GM12878 (cell line): ENCODE measurements around the gene GHDC. TPM values are rescaled to one million over a fixed set of nuclear protein-coding genes. Genes with fewer than 3 reads are reported as not detected.

Experiments used
- ATAC-seq: fragments of 200-7000 bp; cut with Tn5 transposase; 3 replicates; pipeline ENCODE4 v1.9.1; 2020; ENCODE audit warnings: mild to moderate bottlenecking, moderate library complexity
- BruUV-seq: library from RNA; stranded (reverse); fragments of 400-500 nt; replicated peaks from 2 replicates; lab custom pipeline; 2021; lab: Mats Ljungman, UMichigan
- CTCF ChIA-PET: fragments of 300-600 bp; sonication (Branson Sonifier 250); formaldehyde crosslinking; extraction: SDS; loops from one replicate; lab custom pipeline; 2021; ENCODE audit warnings: inconsistent platforms; lab: Yijun Ruan, JAX
- POLR2A ChIA-PET: fragments of 350-600 bp; formaldehyde crosslinking; extraction: SDS; loops from one replicate; lab custom pipeline; 2021; ENCODE audit warnings: inconsistent platforms; lab: Charles Lee
- RAD21 ChIA-PET: fragments of 300-600 bp; sonication (Branson Sonifier 250); formaldehyde crosslinking; loops from one replicate; lab custom pipeline; 2023; ENCODE audit warnings: antibody characterized with exemption; ENCODE audit not compliant: unreplicated experiment; lab: Charles Lee
- SMC1A ChIA-PET: fragments of 300-600 bp; sonication (Branson Sonifier 250); formaldehyde crosslinking; loops from one replicate; lab custom pipeline; 2023; ENCODE audit not compliant: unreplicated experiment, uncharacterized antibody; lab: Charles Lee
- DNase-seq: peaks from one replicate; pipeline ENCODE4 v3.0.0-alpha.2; 2011; ENCODE audit warnings: low read depth, low spot score
- FAIRE-seq: peaks from 3 replicates; lab custom pipeline; 2011; peaks lifted over from hg19 to GRCh38; lab: Jason Lieb, UNC
- H2AFZ ChIP-seq: 2 replicates; pipeline ENCODE4 v1.6.0; 2011; ENCODE audit warnings: low read depth, low read length, control low read depth; ENCODE audit not compliant: control insufficient read depth
- H3K27ac ChIP-seq: 2 replicates; pipeline ENCODE4 v1.5.1; 2011; ENCODE audit warnings: control low read depth; ENCODE audit not compliant: control insufficient read depth, insufficient read depth
- H3K27me3 ChIP-seq, 2 experiments: replicated peaks in 1 of 2; 2 replicates each; pipeline versions ENCODE4 v1.6.0 to v1.6.1; 2011; ENCODE audit warnings: low read length in 1 of 2; ENCODE audit not compliant: control insufficient read depth in 2 of 2, insufficient read depth in 2 of 2
- H3K36me3 ChIP-seq, 2 experiments: 2 replicates each; pipeline ENCODE4 v1.5.1; 2011; ENCODE audit warnings: low read length in 1 of 2; ENCODE audit not compliant: control insufficient read depth in 2 of 2, insufficient read depth in 2 of 2
- H3K4me1 ChIP-seq: 2 replicates; pipeline ENCODE4 v1.6.1; 2011; ENCODE audit warnings: mild to moderate bottlenecking, low read length, moderate library complexity, mixed read lengths; ENCODE audit not compliant: control insufficient read depth, insufficient read depth
- H3K4me2 ChIP-seq: 2 replicates; pipeline ENCODE4 v1.6.0; 2011; ENCODE audit warnings: control low read depth; ENCODE audit not compliant: control insufficient read depth, insufficient read depth
- H3K4me3 ChIP-seq: fragments of 200-600 bp; sonication (generic); 2 replicates; pipeline ENCODE4 v1.5.1; 2016
- H3K79me2 ChIP-seq: 2 replicates; pipeline ENCODE4 v1.6.0; 2011; ENCODE audit warnings: low read length; ENCODE audit not compliant: control insufficient read depth, insufficient read depth
- H3K9ac ChIP-seq: 2 replicates; pipeline ENCODE4 v1.8.0; 2011; ENCODE audit warnings: low read length, control low read depth, mixed read lengths; ENCODE audit not compliant: control insufficient read depth, insufficient read depth
- H3K9me3 ChIP-seq: replicated peaks from 3 replicates; pipeline ENCODE4 v1.5.1; 2011; ENCODE audit warnings: mild to moderate bottlenecking, low read length; ENCODE audit not compliant: control insufficient read depth, insufficient read depth
- H4K20me1 ChIP-seq: 2 replicates; pipeline ENCODE4 v1.6.0; 2011; ENCODE audit not compliant: control insufficient read depth, insufficient read depth
- BACH1 ChIP-seq: fragments of 450-650 bp; IDR thresholded peaks from 2 replicates; pipeline ENCODE4 v1.6.1; 2017; ENCODE audit warnings: mild to moderate bottlenecking, borderline replicate concordance
- BRCA1 ChIP-seq: IDR thresholded peaks from 2 replicates; pipeline ENCODE4 v1.6.1; 2011; ENCODE audit warnings: low read depth, low read length, improper control_type of control experiment
- ESRRA ChIP-seq: IDR thresholded peaks from 2 replicates; pipeline ENCODE4 v1.6.1; 2012; ENCODE audit warnings: mild to moderate bottlenecking, low read length, improper control_type of control experiment
- JUND ChIP-seq: IDR thresholded peaks from 2 replicates; pipeline ENCODE4 v1.6.1; 2012; ENCODE audit warnings: low read depth, mild to moderate bottlenecking, low read length, improper control_type of control experiment, moderate library complexity
- POLR2AphosphoS5 ChIP-seq: IDR thresholded peaks from 2 replicates; pipeline ENCODE4 v1.6.1; 2011; ENCODE audit warnings: mild to moderate bottlenecking, low read length, inconsistent platforms
- SMC3 ChIP-seq: IDR thresholded peaks from 2 replicates; pipeline ENCODE4 v1.6.1; 2011; ENCODE audit warnings: low read length, improper control_type of control experiment, borderline replicate concordance
- STAT3 ChIP-seq: IDR thresholded peaks from 2 replicates; pipeline ENCODE4 v1.6.1; 2011; ENCODE audit warnings: low read depth, low read length, improper control_type of control experiment
- whole genome bisulfite sequencing: methylation state at CpG from one replicate; pipeline ENCODE4 v1.1.6; 2016; ENCODE audit warnings: low lambda C conversion rate; ENCODE audit not compliant: insufficient replicate concordance, insufficient coverage; ENCODE audit errors: missing lambda C conversion rate; 5-methylcytosine and 5-hydroxymethylcytosine counted together
- in situ Hi-C: fragments of 300-500 bp; cut with MboI; formaldehyde crosslinking; loops from 9 replicates; pipeline ENCODE4 v1.14.3; 2018; ENCODE audit warnings: mixed read lengths
- intact Hi-C: fragments of 100-400 bp; cut with micrococcal nuclease; formaldehyde crosslinking; loops from one replicate; pipeline ENCODE4 v1.14.2; 2022; ENCODE audit not compliant: unreplicated experiment
- polyA plus RNA-seq, 11 experiments: library from polyadenylated mRNA; depleted of rRNA in 4 of 11; unstranded in 6 of 11; stranded (reverse) in 5 of 11; fragments of >200 nt; fragmentation: Nextera tagmentation in 4 of 11; fragmentation: Illumina TruSeq in 1 of 11; extraction: Ambion mirVana in 4 of 11; extraction: Trizol in 1 of 11; gene quantifications; 1 replicate in 1 of 11; 2 replicates in 10 of 11; pipeline versions ENCODE4 v1.2.1 to v1.2.3, GENCODE V29; 2011 to 2016; ENCODE audit warnings: inconsistent platforms in 2 of 11, missing spikeins in 2 of 11, low read depth in 1 of 11
- total RNA-seq, 4 experiments: library from RNA; depleted of rRNA in 3 of 4; stranded (reverse); fragments of >200 nt in 3 of 4; fragmentation: Illumina TruSeq in 1 of 4; extraction: Trizol in 1 of 4; gene quantifications; 2 replicates each; pipeline versions ENCODE4 v1.2.1 to v1.2.3, GENCODE V29; 2013 to 2021
- TF ChIP-seq, protein P1 (sequence below): IDR thresholded peaks from 2 replicates; pipeline ENCODE4 v1.6.1; 2012; ENCODE audit warnings: low read depth, low read length, improper control_type of control experiment
- TF ChIP-seq, protein P2 (sequence below): IDR thresholded peaks from 2 replicates; pipeline ENCODE4 v1.6.1; 2012; ENCODE audit warnings: low read depth, low read length, improper control_type of control experiment
- TF ChIP-seq, protein P3 (sequence below): fragments of 450-650 bp; formaldehyde crosslinking; IDR thresholded peaks from 2 replicates; pipeline ENCODE4 v1.5.0; 2022; ENCODE audit warnings: mild to moderate bottlenecking, missing genetic modification characterization

Gene GHDC
- total and polyA plus RNA-seq, 10 of the 15 experiments (the other 5 are each of a cell fraction or from before 2014, with no cell fraction given): 0.72 to 20.6 (median 12.9) TPM

DNA sequence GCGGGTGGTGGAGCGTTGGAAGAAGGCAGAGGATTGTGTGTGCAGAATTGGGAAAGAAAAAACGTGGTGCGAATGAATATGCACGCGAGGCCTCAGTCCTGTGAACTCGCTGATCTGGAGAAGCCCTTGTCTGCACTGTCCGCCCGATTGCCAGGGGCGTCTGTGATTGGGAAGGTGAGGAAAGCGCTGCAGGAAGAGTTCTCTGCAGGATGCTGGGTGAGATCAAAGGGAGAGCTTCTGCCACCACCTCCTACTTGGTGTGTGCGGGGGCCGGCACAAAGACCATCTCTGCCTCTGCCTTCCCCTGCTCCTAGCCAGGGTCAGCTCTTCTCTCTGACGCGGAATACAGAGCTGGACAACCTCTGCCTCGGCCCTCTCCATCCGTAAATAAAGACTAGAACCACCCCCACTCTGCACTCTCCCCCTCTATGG lies 38.7 kb downstream of the GHDC start:
- Histone ChIP-seq H3K27ac (no peak overlapping the region), H3K4me1 (peaks cover 5% of the 10 kb centered on the region), H3K27me3 (no peaks in the 10 kb centered on the region), H3K36me3 (0 out of 4 replicates have a peak, but pooled peaks cover 0 to 4% of the 10 kb centered on the region in 2 experiments), H3K4me3 (peak overlapping the region; percentile 61; the same call in 1 of the 2 replicates), H2AFZ (no peak overlapping the region), H4K20me1 (no peaks in the 10 kb centered on the region), H3K4me2 (peak overlapping the region; percentile 76), H3K9me3 (no peaks in the 10 kb centered on the region), H3K79me2 (peaks cover 36% of the 10 kb centered on the region), H3K9ac (no peak overlapping the region; the same call in 1 of the 2 replicates)
- TF ChIP-seq, protein P1, sequence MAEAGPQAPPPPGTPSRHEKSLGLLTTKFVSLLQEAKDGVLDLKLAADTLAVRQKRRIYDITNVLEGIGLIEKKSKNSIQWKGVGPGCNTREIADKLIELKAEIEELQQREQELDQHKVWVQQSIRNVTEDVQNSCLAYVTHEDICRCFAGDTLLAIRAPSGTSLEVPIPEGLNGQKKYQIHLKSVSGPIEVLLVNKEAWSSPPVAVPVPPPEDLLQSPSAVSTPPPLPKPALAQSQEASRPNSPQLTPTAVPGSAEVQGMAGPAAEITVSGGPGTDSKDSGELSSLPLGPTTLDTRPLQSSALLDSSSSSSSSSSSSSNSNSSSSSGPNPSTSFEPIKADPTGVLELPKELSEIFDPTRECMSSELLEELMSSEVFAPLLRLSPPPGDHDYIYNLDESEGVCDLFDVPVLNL: no peak
- TF ChIP-seq BRCA1 (no peak), POLR2AphosphoS5 (no peak), JUND (no peak), BACH1 (no peak), SMC3 (no peak), STAT3 (no peak), ESRRA (no peak)
- TF ChIP-seq, protein P2, sequence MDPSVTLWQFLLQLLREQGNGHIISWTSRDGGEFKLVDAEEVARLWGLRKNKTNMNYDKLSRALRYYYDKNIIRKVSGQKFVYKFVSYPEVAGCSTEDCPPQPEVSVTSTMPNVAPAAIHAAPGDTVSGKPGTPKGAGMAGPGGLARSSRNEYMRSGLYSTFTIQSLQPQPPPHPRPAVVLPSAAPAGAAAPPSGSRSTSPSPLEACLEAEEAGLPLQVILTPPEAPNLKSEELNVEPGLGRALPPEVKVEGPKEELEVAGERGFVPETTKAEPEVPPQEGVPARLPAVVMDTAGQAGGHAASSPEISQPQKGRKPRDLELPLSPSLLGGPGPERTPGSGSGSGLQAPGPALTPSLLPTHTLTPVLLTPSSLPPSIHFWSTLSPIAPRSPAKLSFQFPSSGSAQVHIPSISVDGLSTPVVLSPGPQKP: no peak
- TF ChIP-seq, protein P3, sequence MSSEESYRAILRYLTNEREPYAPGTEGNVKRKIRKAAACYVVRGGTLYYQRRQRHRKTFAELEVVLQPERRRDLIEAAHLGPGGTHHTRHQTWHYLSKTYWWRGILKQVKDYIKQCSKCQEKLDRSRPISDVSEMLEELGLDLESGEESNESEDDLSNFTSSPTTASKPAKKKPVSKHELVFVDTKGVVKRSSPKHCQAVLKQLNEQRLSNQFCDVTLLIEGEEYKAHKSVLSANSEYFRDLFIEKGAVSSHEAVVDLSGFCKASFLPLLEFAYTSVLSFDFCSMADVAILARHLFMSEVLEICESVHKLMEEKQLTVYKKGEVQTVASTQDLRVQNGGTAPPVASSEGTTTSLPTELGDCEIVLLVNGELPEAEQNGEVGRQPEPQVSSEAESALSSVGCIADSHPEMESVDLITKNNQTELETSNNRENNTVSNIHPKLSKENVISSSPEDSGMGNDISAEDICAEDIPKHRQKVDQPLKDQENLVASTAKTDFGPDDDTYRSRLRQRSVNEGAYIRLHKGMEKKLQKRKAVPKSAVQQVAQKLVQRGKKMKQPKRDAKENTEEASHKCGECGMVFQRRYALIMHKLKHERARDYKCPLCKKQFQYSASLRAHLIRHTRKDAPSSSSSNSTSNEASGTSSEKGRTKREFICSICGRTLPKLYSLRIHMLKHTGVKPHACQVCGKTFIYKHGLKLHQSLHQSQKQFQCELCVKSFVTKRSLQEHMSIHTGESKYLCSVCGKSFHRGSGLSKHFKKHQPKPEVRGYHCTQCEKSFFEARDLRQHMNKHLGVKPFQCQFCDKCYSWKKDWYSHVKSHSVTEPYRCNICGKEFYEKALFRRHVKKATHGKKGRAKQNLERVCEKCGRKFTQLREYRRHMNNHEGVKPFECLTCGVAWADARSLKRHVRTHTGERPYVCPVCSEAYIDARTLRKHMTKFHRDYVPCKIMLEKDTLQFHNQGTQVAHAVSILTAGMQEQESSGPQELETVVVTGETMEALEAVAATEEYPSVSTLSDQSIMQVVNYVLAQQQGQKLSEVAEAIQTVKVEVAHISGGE (CRISPR knock-in tag): no peak
- in situ Hi-C loops (no loop called here), intact Hi-C loops (no loop called here)
- CTCF ChIA-PET: interaction anchor here (2.6 kb wide), 1 partner anchor 26 kb away, joined by 9 read pairs; the partner anchor contains the start of gene KCNH4
- SMC1A ChIA-PET: interaction anchor here (0.7 to 1.3 kb wide), 2 partner anchors 26 to 187 kb away, joined by 3 to 4 read pairs; no protein-coding TSS in a partner anchor
- 71% methylated on average over 17 of the region's 17 CpGs for WGBS
- FAIRE-seq (no peak), DNase-seq (no peak), ATAC-seq (no peak)
- no TSS peak for BruUV-seq
- RAD21 ChIA-PET: no interaction called here
- POLR2A ChIA-PET: interaction anchor here (0.6 to 2.2 kb wide), 3 partner anchors 11 to 23 kb away, joined by 3 to 6 read pairs (median 3); no protein-coding TSS in a partner anchor
